Suprapubic skin (tissue), 4 donors: ENCODE data around the gene ID1. TPM values are rescaled to one million over a fixed set of nuclear protein-coding genes. Genes with fewer than 3 reads are reported as not detected.
A peak's percentile ranks its signal among the peaks of the same experiment; 100 is the strongest.
"Not testable (repeated sequence)": the region's sequence is repeated elsewhere in the genome, so short reads cannot be mapped to it uniquely, and the experiment has no call there.

Experiments
- DNase-seq, 2 donors: peaks; one replicate each; pipeline ENCODE4 v3.0.0-alpha.2; 2019; ENCODE audit warnings: low spot score in 2 of 2
- H3K27ac ChIP-seq: fragments of 200-600 bp; sonication (generic); one replicate; pipeline ENCODE4 v1.5.1; 2019
- H3K27me3 ChIP-seq: fragments of 200-600 bp; sonication (generic); one replicate; pipeline ENCODE4 v1.5.1; 2019
- H3K36me3 ChIP-seq: fragments of 200-600 bp; sonication (generic); one replicate; pipeline ENCODE4 v1.5.1; 2019
- H3K4me1 ChIP-seq: fragments of 200-600 bp; sonication (generic); one replicate; pipeline ENCODE4 v1.5.1; 2019
- H3K4me3 ChIP-seq: fragments of 200-600 bp; sonication (generic); one replicate; pipeline ENCODE4 v1.5.1; 2019; ENCODE audit warnings: mild to moderate bottlenecking
- H3K9me3 ChIP-seq: fragments of 200-600 bp; sonication (generic); one replicate; pipeline ENCODE4 v1.5.1; 2019
- CTCF ChIP-seq, 2 donors: fragments of 200-600 bp in 1 of 2; fragments of 450-650 bp in 1 of 2; sonication (generic) in 1 of 2; IDR thresholded peaks; one replicate each; pipeline ENCODE4 v1.5.1; 2016 to 2019; ENCODE audit warnings: antibody characterized with exemption in 2 of 2, mild to moderate bottlenecking in 1 of 2, moderate library complexity in 1 of 2
- EP300 ChIP-seq: sonication (generic); formaldehyde crosslinking; IDR thresholded peaks from one replicate; pipeline ENCODE4 v1.6.1; 2017; ENCODE audit warnings: antibody characterized with exemption
- POLR2A ChIP-seq, 2 donors: fragments of 450-650 bp; IDR thresholded peaks; one replicate each; pipeline ENCODE4 v1.6.1; 2017; ENCODE audit warnings: antibody characterized with exemption in 2 of 2, mild to moderate bottlenecking in 2 of 2, moderate library complexity in 2 of 2
- POLR2AphosphoS5 ChIP-seq, 3 donors: sonication (generic); formaldehyde crosslinking; IDR thresholded peaks; one replicate each; pipeline ENCODE4 v1.6.1; 2017; ENCODE audit warnings: antibody characterized with exemption in 3 of 3
- WGBS: methylation state at CpG from one replicate; pipeline ENCODE4 v1.1.5; 2018; 5-methylcytosine and 5-hydroxymethylcytosine counted together
- total RNA-seq, 4 donors: library from RNA; depleted of rRNA; stranded (reverse); fragments of >200 nt; gene quantifications; one replicate each; pipeline ENCODE4 v1.1.0, GENCODE V29; 2016

Gene ID1
- total RNA-seq, 4 donors from 2014 or later, result 335 to 766 (median 507) TPM

GRCh38 chr20:31570735-31571617 is 34.1 kb upstream of the ID1 start:
- H3K4me1 ChIP-seq, result peaks cover 80% of the 10 kb centered on the region
- H3K27ac ChIP-seq, result peak overlapping the region; percentile 70
- WGBS, result 78% methylated on average over 6 of the region's 25 CpGs

GRCh38 chr20:31572042-31572700 is 32.9 kb upstream of the ID1 start:
- peak overlapping the region; percentile 47 for H3K4me3 ChIP-seq

More at GRCh38 chr20:31570735-31571617, 34.1 kb upstream of the ID1 start:
- TF ChIP-seq POLR2A (IDR thresholded peaks at IDR 0.05), result no peak
- TF ChIP-seq POLR2AphosphoS5 (IDR thresholded peaks at IDR 0.05), result peak in 1 of 3 donors; percentile 23
- peaks cover 29% of the 10 kb centered on the region for H3K36me3 ChIP-seq
- H3K9me3 ChIP-seq, result no peaks in the 10 kb centered on the region
- DNase-seq, result peak in 1 of 2 donors; percentile 78
- H3K4me3 ChIP-seq, result no peak overlapping the region
- H3K27me3 ChIP-seq, result no peaks in the 10 kb centered on the region

GRCh38 chr20:31572701-31573554 is 32.2 kb upstream of the ID1 start:
- Histone ChIP-seq H3K4me1 (peaks cover 60% of the 10 kb centered on the region), H3K27me3 (no peaks in the 10 kb centered on the region), H3K36me3 (peaks cover 10% of the 10 kb centered on the region), H3K27ac (peak overlapping the region; percentile 83), H3K4me3 (peak overlapping the region; percentile 47), H3K9me3 (no peaks in the 10 kb centered on the region)
- 3% methylated on average over 20 of the region's 63 CpGs for WGBS
- DNase-seq, result peak; percentile 96 to 97
- peak; percentile 75 to 97 (median 91) for TF ChIP-seq POLR2AphosphoS5 (IDR thresholded peaks at IDR 0.05)
- TF ChIP-seq POLR2A (IDR thresholded peaks at IDR 0.05), result peak; percentile 59 to 77
- TF ChIP-seq EP300, result no peak

More at GRCh38 chr20:31572042-31572700, 32.9 kb upstream of the ID1 start:
- Histone ChIP-seq H3K27me3 (no peaks in the 10 kb centered on the region), H3K36me3 (peaks cover 18% of the 10 kb centered on the region), H3K27ac (peak overlapping the region; percentile 83), H3K9me3 (no peaks in the 10 kb centered on the region), H3K4me1 (peaks cover 68% of the 10 kb centered on the region)
- TF ChIP-seq POLR2AphosphoS5 (IDR thresholded peaks at IDR 0.05), result no peak
- TF ChIP-seq EP300, result no peak
- TF ChIP-seq CTCF (IDR thresholded peaks at IDR 0.05), result no peak
- TF ChIP-seq POLR2A (IDR thresholded peaks at IDR 0.05), result no peak
- no peak for DNase-seq
- WGBS, result 30% methylated on average over 17 of the region's 17 CpGs

- no peak for DNase-seq
- 31% methylated on average over 19 of the region's 19 CpGs for WGBS
- H3K27me3 ChIP-seq, result no peaks in the 10 kb centered on the region
- H3K36me3 ChIP-seq, result peaks cover 4% of the 10 kb centered on the region
- H3K4me1 ChIP-seq, result peaks cover 52% of the 10 kb centered on the region
- H3K4me3 ChIP-seq, result peak overlapping the region; percentile 47
- no peaks in the 10 kb centered on the region for H3K9me3 ChIP-seq
- TF ChIP-seq POLR2AphosphoS5 (IDR thresholded peaks at IDR 0.05), result no peak
- TF ChIP-seq POLR2A (IDR thresholded peaks at IDR 0.05), result no peak
- TF ChIP-seq EP300, result no peak
- no peak for TF ChIP-seq CTCF (IDR thresholded peaks at IDR 0.05)
- H3K27ac ChIP-seq, result peak overlapping the region; percentile 83
Observed at GRCh38 chr20:31573555-31574321, 31.4 kb upstream of the ID1 start.

- H3K4me3 ChIP-seq, H3K9me3 ChIP-seq, DNase-seq, H3K27me3 ChIP-seq, H3K36me3 ChIP-seq, H3K27ac ChIP-seq: not testable (repeated sequence)
- WGBS, result 93% methylated on average over 10 of the region's 10 CpGs
- peaks cover 40% of the 10 kb centered on the region for H3K4me1 ChIP-seq
Observed at GRCh38 chr20:31574986-31575385, 30.1 kb upstream of the ID1 start.

GRCh38 chr20:31576751-31577150 is 28.3 kb upstream of the ID1 start:
- DNase-seq, result no peak
- Histone ChIP-seq H3K9me3 (no peaks in the 10 kb centered on the region), H3K27me3 (no peaks in the 10 kb centered on the region), H3K4me3 (no peak overlapping the region), H3K36me3 (no peaks in the 10 kb centered on the region), H3K4me1 (peaks cover 22% of the 10 kb centered on the region), H3K27ac (no peak overlapping the region)
- TF ChIP-seq CTCF (IDR thresholded peaks at IDR 0.05) (no peak), POLR2AphosphoS5 (IDR thresholded peaks at IDR 0.05) (no peak), EP300 (no peak), POLR2A (IDR thresholded peaks at IDR 0.05) (no peak)
- 60% methylated on average over 1 of the region's 2 CpGs for WGBS
